Inferior parietal cortex (tissue), 1 donor: ENCODE data around the gene WDR81.
"Not testable (repeated sequence)": the region's sequence is repeated elsewhere in the genome, so short reads cannot be mapped to it uniquely, and the experiment has no call there.

ENCODE experiments used
- DNase-seq: peaks from one replicate; pipeline ENCODE4 v3.0.0-alpha.2; 2016; ENCODE audit errors: extremely low spot score

Gene WDR81

GRCh38 chr17:1713160-1713877 is 11.2 kb upstream of the WDR81 start:
- no peak for DNase-seq

GRCh38 chr17:1713878-1714426 is 10.6 kb upstream of the WDR81 start:
- no peak for DNase-seq

GRCh38 chr17:1714427-1714979 is 10.0 kb upstream of the WDR81 start:
- DNase-seq = no peak

- DNase-seq = no peak
Measured at GRCh38 chr17:1714980-1715802, 9.3 kb upstream of the WDR81 start.

- no peak for DNase-seq
Measured at GRCh38 chr17:1715803-1716075, 8.8 kb upstream of the WDR81 start.

GRCh38 chr17:1716076-1716911 is 8.2 kb upstream of the WDR81 start:
- peak; percentile 100 for DNase-seq

GRCh38 chr17:1716912-1717695 is 7.4 kb upstream of the WDR81 start:
- peak; percentile 97 for DNase-seq

GRCh38 chr17:1718362-1719165 is 5.9 kb upstream of the WDR81 start:
- DNase-seq = no peak

- DNase-seq = peak; percentile 75
Measured at GRCh38 chr17:1720856-1721386, 3.6 kb upstream of the WDR81 start.

- not testable (repeated sequence) for DNase-seq
Measured at GRCh38 chr17:1722022-1722421, 2.5 kb upstream of the WDR81 start.

- DNase-seq = no peak
Measured at GRCh38 chr17:1724869-1725641, 551 bp downstream of the WDR81 start.

GRCh38 chr17:1725642-1726511 is 1.4 kb downstream of the WDR81 start:
- DNase-seq = no peak

GRCh38 chr17:1726626-1727257 is 2.2 kb downstream of the WDR81 start:
- no peak for DNase-seq

- no peak for DNase-seq
Measured at GRCh38 chr17:1727258-1727789, 2.8 kb downstream of the WDR81 start.

GRCh38 chr17:1727876-1728630 is 3.5 kb downstream of the WDR81 start:
- no peak for DNase-seq

- DNase-seq = no peak
Measured at GRCh38 chr17:1729966-1730325, 5.4 kb downstream of the WDR81 start.
